Measurements from ENCODE around the gene SPRED2. TPM values are rescaled to one million over a fixed set of nuclear protein-coding genes. Genes with fewer than 3 reads are reported as not detected.

Gene SPRED2
- total and polyA plus RNA-seq, 2 of the 8 experiments (the other 6 are each of a cell fraction or from before 2014, with no cell fraction given): 15.3 to 22.5 TPM

DNA sequence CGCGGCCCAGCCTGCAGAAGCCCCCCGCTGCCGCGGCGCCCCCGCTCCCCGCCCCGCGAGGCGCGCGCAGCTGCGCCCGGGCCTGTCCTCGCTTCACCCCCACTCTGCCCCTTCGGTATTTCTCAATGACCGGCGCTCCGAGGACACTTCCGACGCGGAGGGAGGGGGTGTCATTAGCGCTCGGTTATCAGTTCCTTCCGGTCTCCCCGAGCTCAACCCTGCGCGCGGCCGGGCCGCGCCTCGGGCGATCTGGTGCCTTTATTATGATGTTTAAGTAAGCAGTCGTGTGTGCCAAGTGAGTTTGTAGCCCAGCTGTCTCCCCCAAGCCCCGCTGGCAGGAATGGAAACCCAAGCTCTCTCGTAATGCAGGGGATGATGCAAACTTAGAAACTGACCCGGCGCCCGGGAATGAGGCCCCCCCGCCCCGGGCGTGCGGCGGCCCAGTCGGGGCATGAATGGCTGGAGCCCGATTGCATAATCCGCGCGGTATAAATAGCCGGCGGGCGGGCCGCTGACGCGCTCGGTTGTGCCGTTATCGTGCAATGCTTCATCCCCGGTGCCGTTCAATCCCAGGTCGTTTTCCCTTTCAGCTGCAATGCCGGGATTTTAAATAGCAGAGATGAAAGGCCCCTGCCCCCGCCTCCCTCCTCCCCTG is 3.9 kb upstream of the SPRED2 start (continued):
- TF ChIP-seq RAD21 (IDR thresholded peaks at IDR 0.05 in 1 of 2, conservative IDR thresholded peaks at IDR 0.05 in 1 of 2; ENCODE audit: low read depth in 2 of 2, low read length in 2 of 2) (no peak), PHF8 (conservative IDR thresholded peaks at IDR 0.05; ENCODE audit: low read depth, low read length) (peak; percentile 53; the same call in 1 of the 2 replicates), RXRA (IDR thresholded peaks at IDR 0.05; ENCODE audit: insufficient read depth, low read depth, low read length) (no peak), NRF1 (IDR thresholded peaks at IDR 0.05; ENCODE audit: low read depth, low read length) (no peak), JUND (IDR thresholded peaks at IDR 0.05; ENCODE audit: low read length) (no peak), SP1 (IDR thresholded peaks at IDR 0.05; ENCODE audit: low read depth, low read length) (no peak), SIX5 (IDR thresholded peaks at IDR 0.05; ENCODE audit: low read depth, low read length) (no peak), CHD1 (IDR thresholded peaks at IDR 0.05; ENCODE audit: low read depth, low read length) (no peak), CEBPB (IDR thresholded peaks at IDR 0.05; ENCODE audit: low read depth, low read length) (peak; percentile 96), KDM4A (IDR thresholded peaks at IDR 0.05; ENCODE audit: low read depth, low read length, severe bottlenecking) (peak; percentile 12), CTBP2 (IDR thresholded peaks at IDR 0.05; ENCODE audit: borderline replicate concordance, insufficient read depth, insufficient read length, low read length) (no peak), TBP (IDR thresholded peaks at IDR 0.05; ENCODE audit: low read depth, low read length) (peak; percentile 20; the same call in 1 of the 2 replicates), NANOG (IDR thresholded peaks at IDR 0.05; ENCODE audit: insufficient read depth, low read depth, low read length, poor library complexity, severe bottlenecking) (no peak), BACH1 (IDR thresholded peaks at IDR 0.05; ENCODE audit: low read length) (no peak), SIN3A (conservative IDR thresholded peaks at IDR 0.05 in 1 of 2, IDR thresholded peaks at IDR 0.05 in 1 of 2; ENCODE audit: low read depth in 1 of 2, low read length in 2 of 2) (peak in 1 of 2 experiments; percentile 8; a peak in 1 of 4 replicates)
- TF ChIP-seq, protein P1, sequence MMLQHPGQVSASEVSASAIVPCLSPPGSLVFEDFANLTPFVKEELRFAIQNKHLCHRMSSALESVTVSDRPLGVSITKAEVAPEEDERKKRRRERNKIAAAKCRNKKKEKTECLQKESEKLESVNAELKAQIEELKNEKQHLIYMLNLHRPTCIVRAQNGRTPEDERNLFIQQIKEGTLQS (IDR thresholded peaks at IDR 0.05; ENCODE audit: insufficient read depth, low read depth, low read length): peak; percentile 56; the same call in 1 of the 2 replicates
- TF ChIP-seq, protein P2, sequence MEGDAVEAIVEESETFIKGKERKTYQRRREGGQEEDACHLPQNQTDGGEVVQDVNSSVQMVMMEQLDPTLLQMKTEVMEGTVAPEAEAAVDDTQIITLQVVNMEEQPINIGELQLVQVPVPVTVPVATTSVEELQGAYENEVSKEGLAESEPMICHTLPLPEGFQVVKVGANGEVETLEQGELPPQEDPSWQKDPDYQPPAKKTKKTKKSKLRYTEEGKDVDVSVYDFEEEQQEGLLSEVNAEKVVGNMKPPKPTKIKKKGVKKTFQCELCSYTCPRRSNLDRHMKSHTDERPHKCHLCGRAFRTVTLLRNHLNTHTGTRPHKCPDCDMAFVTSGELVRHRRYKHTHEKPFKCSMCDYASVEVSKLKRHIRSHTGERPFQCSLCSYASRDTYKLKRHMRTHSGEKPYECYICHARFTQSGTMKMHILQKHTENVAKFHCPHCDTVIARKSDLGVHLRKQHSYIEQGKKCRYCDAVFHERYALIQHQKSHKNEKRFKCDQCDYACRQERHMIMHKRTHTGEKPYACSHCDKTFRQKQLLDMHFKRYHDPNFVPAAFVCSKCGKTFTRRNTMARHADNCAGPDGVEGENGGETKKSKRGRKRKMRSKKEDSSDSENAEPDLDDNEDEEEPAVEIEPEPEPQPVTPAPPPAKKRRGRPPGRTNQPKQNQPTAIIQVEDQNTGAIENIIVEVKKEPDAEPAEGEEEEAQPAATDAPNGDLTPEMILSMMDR (IDR thresholded peaks at IDR 0.05; ENCODE audit: control extremely low read depth in 1 of 3, insufficient read depth in 1 of 3, low read depth in 1 of 3, low read length in 3 of 3): no peak
- TF ChIP-seq, protein P3, sequence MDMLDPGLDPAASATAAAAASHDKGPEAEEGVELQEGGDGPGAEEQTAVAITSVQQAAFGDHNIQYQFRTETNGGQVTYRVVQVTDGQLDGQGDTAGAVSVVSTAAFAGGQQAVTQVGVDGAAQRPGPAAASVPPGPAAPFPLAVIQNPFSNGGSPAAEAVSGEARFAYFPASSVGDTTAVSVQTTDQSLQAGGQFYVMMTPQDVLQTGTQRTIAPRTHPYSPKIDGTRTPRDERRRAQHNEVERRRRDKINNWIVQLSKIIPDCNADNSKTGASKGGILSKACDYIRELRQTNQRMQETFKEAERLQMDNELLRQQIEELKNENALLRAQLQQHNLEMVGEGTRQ (IDR thresholded peaks at IDR 0.05; ENCODE audit: low read length): no peak

Data from H1 (cell line).